Activated CD8-positive, alpha-beta memory T cell treated with anti-CD3 and anti-CD28 coated beads, Interleukin-2, amount 50 U/mL, for 48 hours (primary cell): Measurements from ENCODE around the gene NOD1.
"Not testable (repeated sequence)": the region's sequence is repeated elsewhere in the genome, so short reads cannot be mapped to it uniquely, and the experiment has no call there.

ENCODE experiments used
- DNase-seq: peaks from one replicate; pipeline ENCODE4 v3.0.0-alpha.2; 2020

The NOD1 gene

DNA sequence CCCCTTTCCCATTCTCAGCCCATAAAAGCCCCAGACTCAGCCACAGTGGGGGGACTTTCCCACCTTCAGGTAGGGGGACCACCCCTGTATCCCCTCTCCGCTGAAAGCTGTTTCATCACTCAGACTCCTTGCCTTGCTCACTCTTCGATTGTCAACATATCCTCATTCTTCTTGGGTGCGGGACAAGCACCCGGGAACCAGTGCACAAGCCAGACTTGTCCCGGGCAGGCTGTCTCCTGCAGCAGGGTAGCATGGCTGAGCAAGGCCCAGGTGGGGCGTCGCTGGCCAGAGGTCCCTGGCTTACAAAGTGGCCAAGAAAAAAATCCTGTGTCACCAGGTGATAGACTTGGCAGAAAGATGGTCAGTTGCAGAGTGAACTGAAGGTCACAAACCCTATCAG lies 64.7 kb downstream of the NOD1 start:
- DNase-seq: no peak

DNA sequence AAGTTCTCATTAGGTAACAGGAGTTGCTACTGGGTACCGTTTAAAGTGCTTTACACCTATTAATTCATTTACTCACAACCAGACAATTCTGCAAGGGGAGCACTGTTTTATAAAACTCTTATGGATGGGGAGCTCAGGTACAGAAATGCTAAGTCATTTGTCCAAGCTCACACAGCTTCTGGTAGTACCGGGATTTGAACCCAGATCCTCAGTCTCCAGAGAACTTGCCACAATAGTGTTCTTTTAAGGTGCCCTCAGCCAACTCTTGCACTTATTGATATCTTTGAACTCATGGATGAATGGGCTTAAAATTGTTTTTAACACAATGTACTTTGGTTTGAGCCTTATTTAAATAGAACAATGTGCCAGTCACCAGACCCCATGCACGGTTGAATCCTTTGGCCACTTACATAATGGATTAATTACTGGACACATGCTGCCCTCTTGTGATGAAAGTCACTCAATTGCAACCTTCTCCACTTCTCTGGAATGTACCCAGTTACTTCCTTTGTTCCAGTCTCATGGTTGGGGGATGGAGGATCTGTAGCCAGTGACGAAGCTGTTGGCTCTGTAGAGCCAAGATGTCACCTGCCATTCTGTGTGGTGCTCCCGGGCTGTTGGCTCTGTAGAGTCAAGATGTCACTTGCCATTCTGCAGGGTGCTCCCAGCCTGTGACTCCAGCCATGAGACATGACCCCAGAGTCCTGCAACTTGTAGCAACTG lies 65.6 kb downstream of the NOD1 start:
- no peak for DNase-seq

DNA sequence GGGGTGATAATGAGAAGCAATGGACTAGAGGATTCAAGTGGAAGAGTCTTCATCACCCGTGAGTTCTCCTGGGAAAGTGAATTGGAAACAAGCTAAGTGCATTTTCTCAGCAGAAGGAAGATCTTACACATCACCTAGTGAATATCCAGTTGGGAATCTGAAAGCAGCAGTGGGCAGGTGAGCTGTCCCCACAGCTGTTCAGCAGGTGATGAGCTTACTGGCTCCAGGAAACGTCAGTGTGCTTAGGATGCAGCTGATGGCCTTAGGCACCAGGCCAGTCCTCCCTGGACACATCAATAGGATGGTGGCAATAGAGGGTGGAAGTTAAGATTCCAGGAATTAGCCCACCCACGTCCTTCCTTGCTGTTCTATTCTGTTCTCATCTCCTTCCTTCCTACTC lies 66.7 kb downstream of the NOD1 start:
- no peak for DNase-seq

DNA sequence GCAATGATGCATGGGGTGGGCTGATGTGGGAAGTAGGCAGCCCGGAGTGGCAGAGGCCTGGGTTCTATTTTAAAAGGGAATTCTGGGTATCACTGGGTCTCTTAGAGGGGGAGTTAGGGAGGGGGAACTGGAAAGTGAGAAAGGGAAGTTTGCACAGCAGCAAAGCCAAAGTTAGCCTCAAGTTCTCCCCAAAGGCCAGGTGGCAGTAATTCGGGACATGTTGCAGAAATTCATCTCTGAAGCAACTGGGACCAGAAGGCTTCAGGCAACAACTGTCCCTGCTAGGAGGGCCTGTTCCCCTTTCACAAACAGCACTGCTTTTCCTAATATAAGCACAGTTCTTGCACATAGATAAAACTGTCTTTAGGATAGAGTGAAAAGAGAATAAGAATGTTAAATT lies 67.4 kb downstream of the NOD1 start:
- no peak for DNase-seq

DNA sequence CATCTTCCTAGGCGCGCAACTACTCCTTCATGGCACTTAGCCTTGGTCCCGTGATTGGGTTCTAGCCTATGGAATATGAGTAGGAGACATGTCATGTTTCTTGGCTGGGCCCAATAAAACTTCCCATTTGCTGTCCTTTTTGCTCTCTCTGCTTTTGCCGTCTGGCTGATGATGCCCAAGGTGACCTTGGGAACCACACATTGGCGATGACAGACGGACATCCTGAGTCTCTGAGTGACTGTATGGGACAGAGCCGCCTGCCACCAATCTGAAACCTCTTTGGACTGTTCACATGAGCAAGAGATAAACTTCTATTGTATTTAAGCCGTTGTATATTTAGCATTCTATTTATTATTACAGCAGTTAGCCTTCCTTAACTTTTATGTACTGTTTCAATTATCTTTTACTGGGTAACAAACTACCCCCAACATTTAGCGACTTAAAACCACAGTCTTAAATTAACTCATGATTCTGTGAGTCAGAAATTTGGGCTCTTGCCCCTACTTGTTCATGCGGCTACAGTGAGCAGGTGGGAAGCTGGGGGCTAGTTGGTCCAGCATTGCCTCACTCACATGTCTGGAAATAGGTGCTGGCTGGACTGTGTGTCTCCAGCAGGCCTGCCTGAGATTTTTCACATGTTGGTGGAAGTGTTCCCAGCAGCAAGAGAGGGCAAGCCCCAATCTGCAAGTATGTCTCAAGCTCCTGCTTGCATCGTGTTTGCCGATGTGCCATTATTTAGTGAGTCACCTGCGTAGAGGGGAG lies 71.7 kb downstream of the NOD1 start:
- DNase-seq: no peak

DNA sequence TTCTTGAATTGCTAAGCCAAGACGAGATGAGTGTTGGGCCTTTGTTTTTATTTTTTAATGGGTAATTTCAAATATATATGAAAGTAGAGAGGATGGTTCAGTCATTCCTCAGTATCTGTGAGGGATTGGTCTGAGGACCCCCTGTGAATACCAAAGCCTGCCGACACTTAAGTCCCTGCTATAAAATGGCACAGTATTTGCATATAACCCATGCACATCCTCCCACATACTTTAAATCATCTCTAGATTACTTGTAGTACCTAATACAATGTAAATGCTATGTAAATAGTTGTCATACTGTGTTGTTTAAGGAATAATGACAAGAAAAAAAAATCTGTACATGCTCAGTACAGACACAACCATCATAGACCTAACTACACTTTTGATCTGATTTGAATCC lies 73.4 kb downstream of the NOD1 start:
- DNase-seq: no peak

DNA sequence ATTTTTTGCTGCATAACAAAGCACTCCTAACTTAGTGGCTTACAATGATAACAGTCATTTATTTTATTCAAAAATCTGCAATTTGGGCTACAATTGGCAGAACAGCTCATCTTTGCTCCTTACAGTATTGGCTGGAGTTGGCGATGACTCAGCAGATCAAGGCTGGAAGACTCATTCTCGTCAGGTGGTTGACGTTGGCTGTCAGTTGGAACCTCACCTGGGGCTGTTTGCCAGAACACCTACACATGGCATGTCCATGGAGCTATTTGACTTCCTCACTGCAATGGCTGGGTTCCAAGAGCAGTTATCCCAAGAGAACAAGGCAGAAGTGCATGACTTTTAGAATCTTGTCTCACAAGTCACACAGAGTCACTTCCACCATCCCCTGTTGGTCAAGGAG lies 75.1 kb downstream of the NOD1 start:
- no peak for DNase-seq

DNA sequence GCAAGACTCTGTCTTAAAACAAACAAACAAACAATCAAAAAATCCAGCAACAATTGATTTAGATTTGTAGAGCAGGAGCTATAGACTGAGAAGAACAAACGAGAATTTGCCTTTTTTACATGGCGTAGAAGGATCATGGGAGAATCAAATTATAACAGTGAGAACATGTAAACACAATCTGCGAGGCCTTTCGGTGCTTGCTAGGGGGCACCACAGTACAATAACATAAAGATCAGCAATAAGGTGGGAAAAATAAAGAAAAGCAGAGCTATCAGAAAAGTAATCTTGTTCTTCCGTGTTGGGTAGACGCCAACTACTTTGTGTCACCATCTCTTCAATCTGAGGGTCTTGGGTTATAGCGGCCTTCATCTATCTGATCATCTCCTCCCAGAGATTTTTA lies 82.2 kb downstream of the NOD1 start:
- DNase-seq: no peak

DNA sequence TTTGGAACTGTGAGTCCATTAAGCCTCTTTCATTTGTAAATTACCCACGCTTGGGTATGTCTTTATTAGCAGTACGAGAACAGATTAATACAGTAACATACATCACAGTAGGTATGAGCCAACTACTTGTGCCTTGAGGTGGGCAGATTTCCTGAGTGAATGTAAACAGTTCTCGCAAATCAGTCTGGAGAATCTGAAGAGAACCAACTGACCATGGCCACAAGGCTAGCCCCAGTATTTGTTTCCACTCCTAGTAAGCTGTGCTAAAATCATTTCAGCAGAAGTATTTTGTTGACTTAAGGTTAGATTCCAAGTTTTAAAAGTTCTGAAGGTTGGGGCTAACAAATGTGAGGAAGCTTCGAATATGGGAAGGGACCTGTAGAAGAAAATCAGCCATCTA lies 82.9 kb downstream of the NOD1 start:
- DNase-seq: no peak

DNA sequence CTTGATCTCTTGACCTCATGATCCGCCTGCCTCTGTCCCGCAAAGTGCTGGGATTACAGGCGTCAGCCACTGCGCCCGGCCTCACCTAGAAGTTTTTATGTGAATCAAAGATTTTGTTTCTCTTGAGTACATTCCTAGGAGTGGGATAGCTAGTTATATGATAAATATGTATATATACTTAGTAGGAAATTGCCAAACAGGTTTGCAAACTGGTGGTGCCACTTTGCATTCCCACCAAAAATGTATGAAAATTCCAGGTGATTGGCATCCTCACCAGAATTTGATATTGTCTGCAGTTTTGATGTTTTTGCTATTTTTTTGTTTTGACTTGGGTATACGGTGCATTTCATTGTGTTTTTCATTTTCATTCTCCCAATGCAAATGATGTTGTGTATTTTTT lies 86.8 kb downstream of the NOD1 start:
- DNase-seq: no peak

DNA sequence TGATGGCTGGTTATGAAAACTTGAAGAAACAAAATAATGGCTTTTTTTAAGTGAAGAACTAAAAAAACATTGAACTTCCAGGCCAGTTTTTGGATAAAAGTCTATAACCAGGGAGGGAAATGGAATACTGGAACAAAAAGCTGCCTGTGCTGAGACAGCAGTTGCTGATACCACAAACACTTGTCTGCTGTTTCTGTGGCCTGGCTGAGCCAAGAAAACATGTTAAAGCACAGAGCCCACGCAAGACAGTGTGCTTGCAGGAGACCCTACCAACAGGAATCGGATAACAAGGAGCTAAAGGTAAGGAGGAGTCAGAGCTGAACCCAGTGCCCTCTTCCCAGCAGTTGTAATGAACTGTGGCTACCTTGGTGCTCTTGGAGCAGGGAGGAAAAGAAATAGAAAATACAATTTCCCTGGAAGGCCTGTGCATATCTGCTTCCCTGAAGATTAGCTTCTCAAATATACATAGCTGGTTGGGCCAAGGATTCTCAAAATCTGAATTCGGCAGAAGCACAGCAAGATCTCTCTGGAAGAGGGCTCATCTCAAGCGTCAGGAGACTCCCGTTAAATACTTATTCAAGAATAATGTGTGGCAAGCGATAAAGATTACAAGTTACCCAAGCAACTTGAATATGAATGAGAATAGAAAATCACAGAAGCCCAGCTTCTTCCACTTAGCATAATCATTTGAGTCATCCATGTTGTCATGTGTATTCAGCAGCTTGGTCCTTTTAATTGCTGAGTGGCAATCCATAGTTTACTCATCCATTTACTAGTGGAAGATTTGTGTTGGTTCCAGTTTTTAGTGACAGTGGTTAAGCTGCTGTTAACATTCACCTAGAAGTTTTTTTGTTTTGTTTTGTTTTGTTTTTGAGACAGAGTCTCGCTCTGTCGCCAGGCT lies 87.6 kb downstream of the NOD1 start:
- DNase-seq: no peak

DNA sequence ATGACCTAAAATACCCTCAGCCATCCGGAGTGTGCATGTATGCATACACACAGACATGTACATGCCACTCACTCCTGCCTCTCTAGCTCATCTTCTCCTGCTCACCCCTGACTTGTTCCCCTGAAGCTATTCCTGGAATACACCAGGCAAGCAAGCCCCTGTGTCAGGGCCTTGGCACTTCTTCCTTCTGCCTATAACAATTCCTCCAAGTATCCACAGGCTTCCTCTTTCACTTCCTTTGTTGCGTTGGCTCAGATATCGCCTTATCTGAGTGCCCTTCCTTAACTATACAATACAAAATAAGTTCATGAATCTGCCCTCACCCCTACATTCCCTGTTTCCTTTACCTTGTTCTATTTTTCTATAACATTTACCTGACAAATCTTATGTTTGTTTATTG lies 88.8 kb downstream of the NOD1 start:
- no peak for DNase-seq

DNA sequence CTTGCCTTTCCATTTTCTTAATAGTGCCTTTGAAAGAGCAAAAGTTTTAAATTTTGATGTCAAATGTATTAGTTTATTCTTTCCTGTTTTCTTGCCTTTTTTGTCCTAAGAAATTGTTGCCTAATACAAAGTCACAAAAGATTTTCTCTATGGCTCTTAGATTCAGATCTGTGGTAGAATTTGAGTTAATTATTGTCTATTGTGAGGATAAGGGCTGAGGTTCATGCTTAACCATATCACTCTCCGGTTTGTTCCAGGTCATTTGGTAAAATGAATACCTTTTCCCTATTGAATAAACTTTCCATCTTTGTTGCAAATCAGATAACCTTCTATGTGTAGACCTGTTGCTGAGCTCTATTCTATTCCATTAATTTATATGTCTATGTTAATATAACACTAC lies 96.0 kb downstream of the NOD1 start:
- no peak for DNase-seq

DNA sequence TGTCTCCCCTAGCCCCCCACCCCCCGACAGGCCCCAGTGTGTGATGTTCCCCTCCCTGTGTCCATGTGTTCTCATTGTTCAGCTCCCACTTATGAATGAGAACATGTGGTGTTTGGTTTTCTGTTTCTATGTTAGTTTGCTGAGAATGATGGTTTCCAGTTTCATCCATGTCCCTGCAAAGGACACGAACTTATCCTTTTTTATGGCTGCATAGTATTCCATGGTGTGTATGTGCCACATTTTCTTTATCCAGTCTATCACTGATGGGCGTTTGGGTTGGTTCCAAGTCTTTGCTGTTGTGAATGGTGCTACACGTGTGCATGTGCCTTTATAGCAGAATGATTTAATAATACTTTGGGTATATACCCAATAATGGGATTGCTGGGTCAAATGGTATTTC lies 97.8 kb downstream of the NOD1 start:
- not testable (repeated sequence) for DNase-seq

DNA sequence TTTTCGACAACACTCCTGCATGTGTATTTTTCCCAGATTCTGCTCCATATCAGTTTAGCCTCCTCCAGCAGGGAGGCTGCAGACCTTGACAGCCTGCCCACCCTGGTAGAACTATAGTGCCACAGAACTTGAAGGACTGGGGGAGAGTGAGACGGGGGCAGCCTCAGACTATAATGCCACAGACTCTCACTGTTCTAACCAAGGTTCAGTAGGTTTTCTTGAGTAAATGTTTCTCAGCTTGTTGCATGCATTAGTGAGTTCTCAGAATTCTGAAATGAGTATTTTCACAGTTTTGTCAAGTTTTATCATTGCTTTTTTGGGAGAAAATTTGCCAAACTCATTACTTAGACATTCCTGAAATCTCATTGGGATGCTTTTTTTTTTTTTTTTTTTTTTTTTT lies 98.3 kb downstream of the NOD1 start:
- DNase-seq: no peak

DNA sequence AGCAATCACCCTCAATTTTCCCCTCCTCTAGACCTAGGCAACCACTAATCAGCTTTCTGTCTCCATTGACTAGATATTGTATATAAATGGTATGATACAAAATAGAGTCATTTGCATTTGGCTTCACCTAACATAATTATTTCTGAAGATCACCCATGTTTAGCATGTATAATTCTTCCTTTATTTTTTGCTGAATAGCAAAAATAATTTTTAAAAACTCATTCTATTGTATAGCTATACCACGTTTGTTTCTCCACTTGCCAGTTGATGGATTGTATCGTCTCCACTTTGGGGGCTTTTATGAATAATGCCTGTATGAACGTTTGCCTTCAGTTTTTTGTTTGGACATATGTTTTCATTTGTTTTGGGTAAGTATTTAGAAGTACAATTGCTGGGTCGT lies 98.8 kb downstream of the NOD1 start:
- no peak for DNase-seq

DNA sequence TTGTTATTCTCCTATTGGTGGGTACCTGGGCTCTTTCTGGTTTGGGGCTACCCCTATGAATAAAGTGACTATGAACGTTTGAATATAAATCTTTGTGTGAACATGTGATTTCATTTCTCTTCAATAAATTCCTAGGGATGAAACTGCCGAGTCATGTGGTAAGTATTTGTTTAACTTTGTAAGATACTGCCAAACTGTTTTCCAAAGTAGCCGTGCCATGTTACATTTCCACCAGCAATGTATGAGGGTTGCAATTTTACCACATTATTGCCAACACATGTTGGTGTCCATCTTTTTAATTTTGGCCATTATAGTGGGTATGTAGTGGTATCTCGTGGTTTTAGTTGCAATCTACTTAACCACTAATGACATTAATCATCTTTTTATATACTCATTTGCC lies 99.5 kb downstream of the NOD1 start:
- DNase-seq: no peak

DNA sequence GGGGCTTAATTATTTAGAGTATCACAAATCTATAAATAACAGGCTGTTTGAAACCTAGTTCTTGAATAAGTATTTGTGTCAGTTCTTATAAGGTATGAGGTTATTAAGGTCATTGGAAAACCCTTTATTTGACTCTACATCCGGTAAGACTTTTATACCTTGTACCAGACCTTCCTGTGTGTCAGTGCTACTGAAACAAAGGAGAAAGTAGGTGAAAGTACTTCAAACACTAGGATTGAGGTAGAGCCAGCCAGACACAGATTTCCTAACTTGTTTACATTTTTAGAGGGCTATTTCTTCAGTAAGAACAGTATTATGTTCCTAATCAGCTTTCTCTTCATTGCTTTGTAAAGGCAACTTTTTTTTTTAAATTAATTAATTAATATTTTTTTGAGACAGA lies 100.3 kb downstream of the NOD1 start:
- no peak for DNase-seq
